ENCODE data around the gene TOR4A. TPM values are rescaled to one million over a fixed set of nuclear protein-coding genes. Genes with fewer than 3 reads are reported as not detected.

TOR4A gene
- total and polyA plus RNA-seq, 9 of the 15 experiments (the other 6 are each of a cell fraction or from before 2014, with no cell fraction given) = 3.9 to 49.2 (median 8.8) TPM

DNA sequence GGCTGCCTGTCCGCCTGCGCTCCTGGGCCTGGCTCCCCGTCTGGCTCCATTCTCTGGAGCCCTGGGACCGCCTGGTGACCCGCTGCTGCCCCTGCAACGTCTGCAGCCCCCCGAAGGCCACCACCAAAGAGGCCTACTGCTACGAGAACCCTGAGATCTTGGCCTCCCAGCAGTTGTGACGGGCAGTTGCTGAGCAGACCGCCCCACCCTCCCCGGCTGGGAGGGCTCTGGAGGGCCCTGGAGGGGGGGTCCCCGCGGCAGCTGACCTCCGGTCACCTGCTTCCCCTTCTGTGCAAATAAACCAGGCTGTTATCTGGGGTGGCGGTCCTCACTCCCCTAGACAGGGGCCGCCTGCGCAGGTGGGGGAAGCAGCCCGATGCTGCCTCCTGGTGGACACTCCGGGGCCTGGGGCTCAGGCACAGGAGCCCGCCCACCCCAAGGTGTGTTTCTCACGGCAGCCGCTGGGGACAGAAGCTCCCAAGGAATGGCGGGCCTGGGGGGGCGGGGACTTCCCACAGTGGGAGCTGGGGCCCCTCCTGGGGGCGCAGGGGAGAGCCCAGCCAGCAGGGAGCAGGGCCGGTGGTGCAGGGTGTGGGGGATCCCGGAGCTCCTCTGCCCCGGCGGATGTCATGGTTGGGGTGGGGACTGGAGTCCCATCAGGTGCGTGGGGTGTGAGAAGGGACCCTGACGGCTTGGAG, 41.1 kb upstream of the TOR4A start (continued):
- TF ChIP-seq, protein P1, sequence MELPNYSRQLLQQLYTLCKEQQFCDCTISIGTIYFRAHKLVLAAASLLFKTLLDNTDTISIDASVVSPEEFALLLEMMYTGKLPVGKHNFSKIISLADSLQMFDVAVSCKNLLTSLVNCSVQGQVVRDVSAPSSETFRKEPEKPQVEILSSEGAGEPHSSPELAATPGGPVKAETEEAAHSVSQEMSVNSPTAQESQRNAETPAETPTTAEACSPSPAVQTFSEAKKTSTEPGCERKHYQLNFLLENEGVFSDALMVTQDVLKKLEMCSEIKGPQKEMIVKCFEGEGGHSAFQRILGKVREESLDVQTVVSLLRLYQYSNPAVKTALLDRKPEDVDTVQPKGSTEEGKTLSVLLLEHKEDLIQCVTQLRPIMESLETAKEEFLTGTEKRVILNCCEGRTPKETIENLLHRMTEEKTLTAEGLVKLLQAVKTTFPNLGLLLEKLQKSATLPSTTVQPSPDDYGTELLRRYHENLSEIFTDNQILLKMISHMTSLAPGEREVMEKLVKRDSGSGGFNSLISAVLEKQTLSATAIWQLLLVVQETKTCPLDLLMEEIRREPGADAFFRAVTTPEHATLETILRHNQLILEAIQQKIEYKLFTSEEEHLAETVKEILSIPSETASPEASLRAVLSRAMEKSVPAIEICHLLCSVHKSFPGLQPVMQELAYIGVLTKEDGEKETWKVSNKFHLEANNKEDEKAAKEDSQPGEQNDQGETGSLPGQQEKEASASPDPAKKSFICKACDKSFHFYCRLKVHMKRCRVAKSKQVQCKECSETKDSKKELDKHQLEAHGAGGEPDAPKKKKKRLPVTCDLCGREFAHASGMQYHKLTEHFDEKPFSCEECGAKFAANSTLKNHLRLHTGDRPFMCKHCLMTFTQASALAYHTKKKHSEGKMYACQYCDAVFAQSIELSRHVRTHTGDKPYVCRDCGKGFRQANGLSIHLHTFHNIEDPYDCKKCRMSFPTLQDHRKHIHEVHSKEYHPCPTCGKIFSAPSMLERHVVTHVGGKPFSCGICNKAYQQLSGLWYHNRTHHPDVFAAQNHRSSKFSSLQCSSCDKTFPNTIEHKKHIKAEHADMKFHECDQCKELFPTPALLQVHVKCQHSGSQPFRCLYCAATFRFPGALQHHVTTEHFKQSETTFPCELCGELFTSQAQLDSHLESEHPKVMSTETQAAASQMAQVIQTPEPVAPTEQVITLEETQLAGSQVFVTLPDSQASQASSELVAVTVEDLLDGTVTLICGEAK (IDR thresholded peaks at IDR 0.05) = no peak
- TF ChIP-seq, protein P1 (CRISPR knock-in tag; IDR thresholded peaks at IDR 0.05) = no peak
- TF ChIP-seq, protein P2, sequence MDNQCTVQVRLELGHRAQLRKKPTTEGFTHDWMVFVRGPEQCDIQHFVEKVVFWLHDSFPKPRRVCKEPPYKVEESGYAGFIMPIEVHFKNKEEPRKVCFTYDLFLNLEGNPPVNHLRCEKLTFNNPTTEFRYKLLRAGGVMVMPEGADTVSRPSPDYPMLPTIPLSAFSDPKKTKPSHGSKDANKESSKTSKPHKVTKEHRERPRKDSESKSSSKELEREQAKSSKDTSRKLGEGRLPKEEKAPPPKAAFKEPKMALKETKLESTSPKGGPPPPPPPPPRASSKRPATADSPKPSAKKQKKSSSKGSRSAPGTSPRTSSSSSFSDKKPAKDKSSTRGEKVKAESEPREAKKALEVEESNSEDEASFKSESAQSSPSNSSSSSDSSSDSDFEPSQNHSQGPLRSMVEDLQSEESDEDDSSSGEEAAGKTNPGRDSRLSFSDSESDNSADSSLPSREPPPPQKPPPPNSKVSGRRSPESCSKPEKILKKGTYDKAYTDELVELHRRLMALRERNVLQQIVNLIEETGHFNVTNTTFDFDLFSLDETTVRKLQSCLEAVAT (IDR thresholded peaks at IDR 0.05) = peak in 1 of 2 experiments; percentile 70; a peak in 1 of 4 replicates
- TF ChIP-seq NR2C1 (IDR thresholded peaks at IDR 0.05) (no peak), NR2C1 (tag; IDR thresholded peaks at IDR 0.05) (no peak), ZNF174 (CRISPR knock-in tag; IDR thresholded peaks at IDR 0.05) (no peak), ZNF311 (CRISPR knock-in tag; IDR thresholded peaks at IDR 0.05) (no peak), POU5F1 (IDR thresholded peaks at IDR 0.05; ENCODE audit: borderline replicate concordance, low read depth, low read length, partially characterized antibody) (peak; percentile 53), ZNF696 (CRISPR knock-in tag; conservative IDR thresholded peaks at IDR 0.05) (no peak), DMBX1 (CRISPR knock-in tag; IDR thresholded peaks at IDR 0.05; ENCODE audit: borderline replicate concordance) (no peak)
- TF ChIP-seq, protein P3, sequence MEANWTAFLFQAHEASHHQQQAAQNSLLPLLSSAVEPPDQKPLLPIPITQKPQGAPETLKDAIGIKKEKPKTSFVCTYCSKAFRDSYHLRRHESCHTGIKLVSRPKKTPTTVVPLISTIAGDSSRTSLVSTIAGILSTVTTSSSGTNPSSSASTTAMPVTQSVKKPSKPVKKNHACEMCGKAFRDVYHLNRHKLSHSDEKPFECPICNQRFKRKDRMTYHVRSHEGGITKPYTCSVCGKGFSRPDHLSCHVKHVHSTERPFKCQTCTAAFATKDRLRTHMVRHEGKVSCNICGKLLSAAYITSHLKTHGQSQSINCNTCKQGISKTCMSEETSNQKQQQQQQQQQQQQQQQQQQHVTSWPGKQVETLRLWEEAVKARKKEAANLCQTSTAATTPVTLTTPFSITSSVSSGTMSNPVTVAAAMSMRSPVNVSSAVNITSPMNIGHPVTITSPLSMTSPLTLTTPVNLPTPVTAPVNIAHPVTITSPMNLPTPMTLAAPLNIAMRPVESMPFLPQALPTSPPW (CRISPR knock-in tag; IDR thresholded peaks at IDR 0.05) = no peak
- TF ChIP-seq, protein P4, sequence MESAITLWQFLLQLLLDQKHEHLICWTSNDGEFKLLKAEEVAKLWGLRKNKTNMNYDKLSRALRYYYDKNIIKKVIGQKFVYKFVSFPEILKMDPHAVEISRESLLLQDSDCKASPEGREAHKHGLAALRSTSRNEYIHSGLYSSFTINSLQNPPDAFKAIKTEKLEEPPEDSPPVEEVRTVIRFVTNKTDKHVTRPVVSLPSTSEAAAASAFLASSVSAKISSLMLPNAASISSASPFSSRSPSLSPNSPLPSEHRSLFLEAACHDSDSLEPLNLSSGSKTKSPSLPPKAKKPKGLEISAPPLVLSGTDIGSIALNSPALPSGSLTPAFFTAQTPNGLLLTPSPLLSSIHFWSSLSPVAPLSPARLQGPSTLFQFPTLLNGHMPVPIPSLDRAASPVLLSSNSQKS (CRISPR knock-in tag; IDR thresholded peaks at IDR 0.05) = no peak
